ENCODE data around the gene GRK1. TPM values are rescaled to one million over a fixed set of nuclear protein-coding genes. Genes with fewer than 3 reads are reported as not detected.

Gene GRK1
- not detected for total RNA-seq

- Histone ChIP-seq H3K4me1 (peaks cover 0 to 13% (median 2%) of the 10 kb centered on the region in 4 donors), H3K9me3 (no peaks in the 10 kb centered on the region), H3K27me3 (no peaks in the 10 kb centered on the region), H3K4me3 (no peak within 1 kb of the TSS), H3K36me3 (no peaks in the 10 kb centered on the region), H3K27ac (no peak within 1 kb of the TSS)
- 85 to 98% methylated on average over 7 to 32 of the region's 32 CpGs for WGBS, 2 donors (ENCODE audit: low coverage in 1 of 2)
- in situ Hi-C loops (cut with MboI; ENCODE audit: low pct_ligation_motif_present in 1 of 4, low pct_unique_long_range_greater_than_20kb in 1 of 4, low sequenced_read_pairs in 3 of 4) (no loop called here), intact Hi-C loops (cut with DNase I; ENCODE audit: low total_unique reads) (no loop called here)
- peak; percentile 7 for DNase-seq
- TF ChIP-seq CTCF (IDR thresholded peaks at IDR 0.05) (no peak), POLR2AphosphoS5 (IDR thresholded peaks at IDR 0.05) (no peak), POLR2A (IDR thresholded peaks at IDR 0.05) (no peak), EP300 (IDR thresholded peaks at IDR 0.05; ENCODE audit: low read depth) (no peak)
Observed at GRCh38 chr13:113666951-113667701, at the start of gene GRK1. Gene GRK1, plus strand, starts transcription at chr13:113667219. Its CDS starts 168 bp downstream, at chr13:113667387.

GRCh38 chr13:113617961-113618360, 49.1 kb upstream of the GRK1 start:
- Histone ChIP-seq H3K4me1 (no peaks in the 10 kb centered on the region), H3K36me3 (peaks cover 0 to 1% (median 0%) of the 10 kb centered on the region in 4 donors), H3K27me3 (no peaks in the 10 kb centered on the region), H3K9me3 (no peaks in the 10 kb centered on the region), H3K27ac (no peak overlapping the region), H3K4me3 (no peak overlapping the region)
- no peak for DNase-seq
- in situ Hi-C loops (cut with MboI; ENCODE audit: low pct_ligation_motif_present in 1 of 4, low pct_unique_long_range_greater_than_20kb in 1 of 4, low sequenced_read_pairs in 3 of 4) = no loop called here
- no peak for TF ChIP-seq POLR2A (IDR thresholded peaks at IDR 0.05)
- TF ChIP-seq POLR2AphosphoS5 (IDR thresholded peaks at IDR 0.05) = no peak
- no peak for TF ChIP-seq CTCF (IDR thresholded peaks at IDR 0.05)
- TF ChIP-seq EP300 (IDR thresholded peaks at IDR 0.05; ENCODE audit: low read depth) = no peak
- intact Hi-C loops (cut with DNase I; ENCODE audit: low total_unique reads) = no loop called here
- WGBS, 2 donors (ENCODE audit: low coverage in 1 of 2) = 88 to 91% methylated on average over 3 to 5 of the region's 5 CpGs

GRCh38 chr13:113618455-113618854, 48.6 kb upstream of the GRK1 start:
- H3K27me3 ChIP-seq = no peaks in the 10 kb centered on the region
- no peak for DNase-seq
- no peak overlapping the region for H3K27ac ChIP-seq
- intact Hi-C loops (cut with DNase I; ENCODE audit: low total_unique reads) (no loop called here), in situ Hi-C loops (cut with MboI; ENCODE audit: low pct_ligation_motif_present in 1 of 4, low pct_unique_long_range_greater_than_20kb in 1 of 4, low sequenced_read_pairs in 3 of 4) (no loop called here)
- no peaks in the 10 kb centered on the region for H3K4me1 ChIP-seq
- H3K9me3 ChIP-seq = no peaks in the 10 kb centered on the region
- no peak overlapping the region for H3K4me3 ChIP-seq
- TF ChIP-seq EP300 (IDR thresholded peaks at IDR 0.05; ENCODE audit: low read depth) = no peak
- TF ChIP-seq POLR2AphosphoS5 (IDR thresholded peaks at IDR 0.05) = no peak
- TF ChIP-seq CTCF (IDR thresholded peaks at IDR 0.05) = no peak
- TF ChIP-seq POLR2A (IDR thresholded peaks at IDR 0.05) = no peak
- 94% methylated on average over 7 of the region's 7 CpGs; no CpG with 5 or more reads in 1 of the 2 donors for WGBS, 2 donors (ENCODE audit: low coverage in 1 of 2)
- H3K36me3 ChIP-seq = peaks cover 0 to 3% (median 0%) of the 10 kb centered on the region in 4 donors

GRCh38 chr13:113620036-113620796, 46.8 kb upstream of the GRK1 start:
- Histone ChIP-seq H3K27ac (no peak overlapping the region), H3K27me3 (no peaks in the 10 kb centered on the region), H3K9me3 (no peaks in the 10 kb centered on the region), H3K36me3 (peaks cover 0 to 7% (median 0%) of the 10 kb centered on the region in 4 donors), H3K4me3 (no peak overlapping the region), H3K4me1 (no peaks in the 10 kb centered on the region)
- intact Hi-C loops (cut with DNase I; ENCODE audit: low total_unique reads) = no loop called here
- 83 to 87% methylated on average over 5 to 15 of the region's 15 CpGs for WGBS, 2 donors (ENCODE audit: low coverage in 1 of 2)
- TF ChIP-seq POLR2A (IDR thresholded peaks at IDR 0.05) (no peak), POLR2AphosphoS5 (IDR thresholded peaks at IDR 0.05) (no peak), CTCF (IDR thresholded peaks at IDR 0.05) (no peak)
- DNase-seq = no peak
- in situ Hi-C loops (cut with MboI; ENCODE audit: low pct_ligation_motif_present in 1 of 4, low pct_unique_long_range_greater_than_20kb in 1 of 4, low sequenced_read_pairs in 3 of 4) = no loop called here
